ENCODE results near the gene TGFB2. TPM values are rescaled to one million over a fixed set of nuclear protein-coding genes. Genes with fewer than 3 reads are reported as not detected.

The TGFB2 gene
- polyA plus RNA-seq, 1 donor from 2014 or later, result 0.10 TPM

DNA sequence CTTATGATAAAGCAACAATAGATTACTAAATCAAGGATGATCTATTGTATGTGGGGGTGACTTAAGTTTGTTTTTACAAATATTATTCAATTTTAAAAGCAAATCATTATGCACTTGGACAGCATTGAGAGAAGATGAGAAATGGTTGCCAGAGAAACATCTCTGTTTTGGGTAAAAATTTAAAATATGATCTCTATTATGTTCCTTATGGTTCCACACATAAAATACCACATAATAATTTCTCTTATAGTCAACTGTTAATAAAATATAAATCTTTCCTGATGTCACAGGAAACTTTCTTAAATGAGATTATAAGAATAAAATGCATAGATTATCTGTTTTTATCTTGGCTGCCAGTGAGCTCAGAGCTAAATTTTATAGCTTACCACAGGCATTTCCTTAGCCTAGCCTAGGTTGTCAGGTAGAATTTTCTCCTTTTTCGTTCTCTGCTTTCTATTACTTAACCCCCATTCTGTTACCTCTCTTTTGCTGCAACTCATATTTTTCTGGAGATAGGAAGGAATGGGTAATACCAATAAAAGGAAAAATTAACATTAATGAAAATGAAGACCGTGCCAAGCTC, 109.7 kb downstream of the TGFB2 start:
- Histone ChIP-seq H3K9me3 (ENCODE audit: low read length) (no peaks in the 10 kb centered on the region), H3K27me3 (ENCODE audit: insufficient read depth, low read depth, low read length) (no peaks in the 10 kb centered on the region), H2AFZ (ENCODE audit: low read depth, low read length) (no peak overlapping the region), H3K79me2 (replicated peaks; ENCODE audit: insufficient read depth, low read length) (no peaks in the 10 kb centered on the region), H3K4me3 (ENCODE audit: low read length) (no peak overlapping the region), H3K27ac (ENCODE audit: low read length) (no peak overlapping the region), H3K9ac (ENCODE audit: low read length) (no peak overlapping the region), H3K9me2 (ENCODE audit: insufficient read depth, low read length) (no peaks in the 10 kb centered on the region), H4K20me1 (ENCODE audit: insufficient read depth) (no peaks in the 10 kb centered on the region), H3F3A (ENCODE audit: insufficient read depth, low read length, poor library complexity, severe bottlenecking) (no peaks in the 10 kb centered on the region), H3K4me2 (ENCODE audit: low read length) (no peak overlapping the region), H3K36me3 (ENCODE audit: insufficient read depth, low read length) (no peaks in the 10 kb centered on the region)
- TF ChIP-seq TAF1 (IDR thresholded peaks at IDR 0.05; ENCODE audit: low read depth) (no peak), RAD21 (conservative IDR thresholded peaks at IDR 0.05) (no peak), EZH2 (IDR thresholded peaks at IDR 0.05; ENCODE audit: borderline replicate concordance, insufficient read depth, low read length, poor library complexity, severe bottlenecking) (no peak), POLR2AphosphoS5 (IDR thresholded peaks at IDR 0.05) (no peak), SMC3 (conservative IDR thresholded peaks at IDR 0.05; ENCODE audit: poor library complexity) (no peak), EP300 (conservative IDR thresholded peaks at IDR 0.05; ENCODE audit: poor library complexity, severe bottlenecking) (no peak), MXI1 (conservative IDR thresholded peaks at IDR 0.05; ENCODE audit: poor library complexity, severe bottlenecking) (no peak)
- TF ChIP-seq, protein P1, sequence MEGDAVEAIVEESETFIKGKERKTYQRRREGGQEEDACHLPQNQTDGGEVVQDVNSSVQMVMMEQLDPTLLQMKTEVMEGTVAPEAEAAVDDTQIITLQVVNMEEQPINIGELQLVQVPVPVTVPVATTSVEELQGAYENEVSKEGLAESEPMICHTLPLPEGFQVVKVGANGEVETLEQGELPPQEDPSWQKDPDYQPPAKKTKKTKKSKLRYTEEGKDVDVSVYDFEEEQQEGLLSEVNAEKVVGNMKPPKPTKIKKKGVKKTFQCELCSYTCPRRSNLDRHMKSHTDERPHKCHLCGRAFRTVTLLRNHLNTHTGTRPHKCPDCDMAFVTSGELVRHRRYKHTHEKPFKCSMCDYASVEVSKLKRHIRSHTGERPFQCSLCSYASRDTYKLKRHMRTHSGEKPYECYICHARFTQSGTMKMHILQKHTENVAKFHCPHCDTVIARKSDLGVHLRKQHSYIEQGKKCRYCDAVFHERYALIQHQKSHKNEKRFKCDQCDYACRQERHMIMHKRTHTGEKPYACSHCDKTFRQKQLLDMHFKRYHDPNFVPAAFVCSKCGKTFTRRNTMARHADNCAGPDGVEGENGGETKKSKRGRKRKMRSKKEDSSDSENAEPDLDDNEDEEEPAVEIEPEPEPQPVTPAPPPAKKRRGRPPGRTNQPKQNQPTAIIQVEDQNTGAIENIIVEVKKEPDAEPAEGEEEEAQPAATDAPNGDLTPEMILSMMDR (IDR thresholded peaks at IDR 0.05; ENCODE audit: poor library complexity, severe bottlenecking), result no peak
- TF ChIP-seq, protein P2, sequence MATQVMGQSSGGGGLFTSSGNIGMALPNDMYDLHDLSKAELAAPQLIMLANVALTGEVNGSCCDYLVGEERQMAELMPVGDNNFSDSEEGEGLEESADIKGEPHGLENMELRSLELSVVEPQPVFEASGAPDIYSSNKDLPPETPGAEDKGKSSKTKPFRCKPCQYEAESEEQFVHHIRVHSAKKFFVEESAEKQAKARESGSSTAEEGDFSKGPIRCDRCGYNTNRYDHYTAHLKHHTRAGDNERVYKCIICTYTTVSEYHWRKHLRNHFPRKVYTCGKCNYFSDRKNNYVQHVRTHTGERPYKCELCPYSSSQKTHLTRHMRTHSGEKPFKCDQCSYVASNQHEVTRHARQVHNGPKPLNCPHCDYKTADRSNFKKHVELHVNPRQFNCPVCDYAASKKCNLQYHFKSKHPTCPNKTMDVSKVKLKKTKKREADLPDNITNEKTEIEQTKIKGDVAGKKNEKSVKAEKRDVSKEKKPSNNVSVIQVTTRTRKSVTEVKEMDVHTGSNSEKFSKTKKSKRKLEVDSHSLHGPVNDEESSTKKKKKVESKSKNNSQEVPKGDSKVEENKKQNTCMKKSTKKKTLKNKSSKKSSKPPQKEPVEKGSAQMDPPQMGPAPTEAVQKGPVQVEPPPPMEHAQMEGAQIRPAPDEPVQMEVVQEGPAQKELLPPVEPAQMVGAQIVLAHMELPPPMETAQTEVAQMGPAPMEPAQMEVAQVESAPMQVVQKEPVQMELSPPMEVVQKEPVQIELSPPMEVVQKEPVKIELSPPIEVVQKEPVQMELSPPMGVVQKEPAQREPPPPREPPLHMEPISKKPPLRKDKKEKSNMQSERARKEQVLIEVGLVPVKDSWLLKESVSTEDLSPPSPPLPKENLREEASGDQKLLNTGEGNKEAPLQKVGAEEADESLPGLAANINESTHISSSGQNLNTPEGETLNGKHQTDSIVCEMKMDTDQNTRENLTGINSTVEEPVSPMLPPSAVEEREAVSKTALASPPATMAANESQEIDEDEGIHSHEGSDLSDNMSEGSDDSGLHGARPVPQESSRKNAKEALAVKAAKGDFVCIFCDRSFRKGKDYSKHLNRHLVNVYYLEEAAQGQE (IDR thresholded peaks at IDR 0.05; ENCODE audit: borderline replicate concordance), result no peak

DNA sequence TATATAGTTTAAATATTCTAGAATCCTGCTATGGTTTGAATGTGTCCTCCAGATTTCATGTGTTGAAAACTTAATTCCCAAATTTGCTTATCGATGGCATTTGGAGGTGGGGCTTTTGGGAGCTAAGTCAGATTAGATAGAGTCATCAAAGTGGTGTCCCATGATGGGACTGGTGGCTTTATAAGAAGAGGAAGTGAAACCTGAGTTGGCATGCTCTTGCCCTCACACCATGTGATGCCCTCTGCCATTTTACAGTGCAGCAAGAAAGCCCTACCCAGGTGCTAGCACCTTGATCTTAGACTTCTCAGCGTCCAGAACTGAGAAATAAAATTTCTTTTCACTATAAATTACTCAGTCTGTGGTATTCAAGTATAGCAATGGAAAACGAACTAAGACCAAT, 111.3 kb downstream of the TGFB2 start:
- H3K27ac ChIP-seq (ENCODE audit: low read length), result no peak overlapping the region
- H3K4me2 ChIP-seq (ENCODE audit: low read length), result no peak overlapping the region
- H2AFZ ChIP-seq (ENCODE audit: low read depth, low read length), result no peak overlapping the region
- H3K27me3 ChIP-seq (ENCODE audit: insufficient read depth, low read depth, low read length), result no peaks in the 10 kb centered on the region
- no peaks in the 10 kb centered on the region for H4K20me1 ChIP-seq (ENCODE audit: insufficient read depth)
- no peaks in the 10 kb centered on the region for H3K9me2 ChIP-seq (ENCODE audit: insufficient read depth, low read length)
- no peak for TF ChIP-seq EP300 (conservative IDR thresholded peaks at IDR 0.05; ENCODE audit: poor library complexity, severe bottlenecking)
- no peak for TF ChIP-seq POLR2AphosphoS5 (IDR thresholded peaks at IDR 0.05)
- no peak for TF ChIP-seq EZH2 (IDR thresholded peaks at IDR 0.05; ENCODE audit: borderline replicate concordance, insufficient read depth, low read length, poor library complexity, severe bottlenecking)
- no peak for TF ChIP-seq TAF1 (IDR thresholded peaks at IDR 0.05; ENCODE audit: low read depth)
- TF ChIP-seq, protein P1 (IDR thresholded peaks at IDR 0.05; ENCODE audit: poor library complexity, severe bottlenecking), result no peak
- H3F3A ChIP-seq (ENCODE audit: insufficient read depth, low read length, poor library complexity, severe bottlenecking), result no peaks in the 10 kb centered on the region
- H3K79me2 ChIP-seq (replicated peaks; ENCODE audit: insufficient read depth, low read length), result no peaks in the 10 kb centered on the region
- H3K4me3 ChIP-seq (ENCODE audit: low read length), result no peak overlapping the region
- no peak overlapping the region for H3K9ac ChIP-seq (ENCODE audit: low read length)
- no peaks in the 10 kb centered on the region for H3K36me3 ChIP-seq (ENCODE audit: insufficient read depth, low read length)
- no peaks in the 10 kb centered on the region for H3K9me3 ChIP-seq (ENCODE audit: low read length)

All from neural cell (in vitro differentiated cells).